Heart left ventricle (tissue), 13 donors: ENCODE data around the gene SNHG17.

Source experiments
- POLR2A ChIP-seq, 2 donors: fragments of 450-650 bp; IDR thresholded peaks; one replicate each; pipeline ENCODE4 v1.6.1; 2017; ENCODE audit warnings: antibody characterized with exemption in 2 of 2, mild to moderate bottlenecking in 2 of 2, moderate library complexity in 2 of 2
- TF ChIP-seq, protein P1 (sequence below), 12 donors: fragments of 200-600 bp; sonication (generic) in 4 of 12; IDR thresholded peaks; one replicate each; pipeline versions ENCODE4 v1.5.0 to v1.8.0; 2018 to 2022; ENCODE audit warnings: antibody characterized with exemption in 12 of 12, mild to moderate bottlenecking in 5 of 12
- donor health status: ischemic (EF 13 %, LVEDD 7.1; RV severe dilation, severe dysfunction).
- donor health status: DM: no; HTN: yes; CAD: no.
- donor health status: DM: no; HTN: no; CAD: no.
- donor health status: ischemic (EF 25% LVEDD 6.9; RV normal size, moderate dysfunction).
- donor health status: ischemic (EF 25% LVEDD 5.7; RV mildly dilated, moderate dysfunction).
- donor health status: ischemic (EF 35%, LVEDD 5.7; RV mildly dilated, moderate dysfunction).
- donor health status: nonischemic (EF 11% LVEDD 7.7; RV severe dilation, severe dysfunction).
- donor health status: DM: yes; HTN: yes; CAD: no.
- donor health status: PGD.
- donor health status: ischemic (EF 29% LVEDD 5.4; RV normal size, mild dysfunction).
- donor health status: nonischemic (EF 23%, LVEDD 6.1; RV moderate dilation, normal function).

DNA sequence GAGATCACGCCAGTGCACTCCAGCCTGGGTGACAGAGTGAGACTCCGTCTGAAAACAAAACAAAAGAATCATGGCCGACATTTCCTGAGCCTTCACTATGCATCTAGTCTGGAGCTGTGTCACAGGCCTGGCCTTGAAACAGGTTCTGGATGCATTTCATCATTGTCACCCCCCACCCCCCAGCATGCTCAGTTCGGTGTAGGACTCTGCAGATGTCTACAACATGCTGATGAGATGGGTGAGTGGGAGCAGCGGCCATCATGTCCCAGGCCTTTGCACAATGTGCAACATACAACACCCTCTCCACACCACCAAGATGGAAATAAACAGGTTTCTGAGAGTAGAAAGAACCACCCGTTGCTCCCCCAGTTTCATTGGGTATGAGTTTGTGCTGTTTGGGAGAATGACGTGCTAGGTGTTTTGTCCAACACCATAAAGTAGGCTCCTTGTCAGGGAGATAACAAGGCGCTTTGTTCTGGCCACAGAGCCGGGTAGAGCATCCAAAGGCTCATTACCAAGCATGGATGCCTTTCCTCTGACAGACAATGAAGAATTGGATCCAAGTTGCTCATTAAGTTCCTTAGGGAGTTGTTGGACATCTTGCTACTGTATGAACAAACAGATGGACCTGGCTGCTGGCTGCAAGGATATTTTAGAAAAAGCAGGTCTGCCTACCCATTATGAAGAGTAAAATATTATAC is 22.1 kb downstream of the SNHG17 start:
- TF ChIP-seq, protein P1, sequence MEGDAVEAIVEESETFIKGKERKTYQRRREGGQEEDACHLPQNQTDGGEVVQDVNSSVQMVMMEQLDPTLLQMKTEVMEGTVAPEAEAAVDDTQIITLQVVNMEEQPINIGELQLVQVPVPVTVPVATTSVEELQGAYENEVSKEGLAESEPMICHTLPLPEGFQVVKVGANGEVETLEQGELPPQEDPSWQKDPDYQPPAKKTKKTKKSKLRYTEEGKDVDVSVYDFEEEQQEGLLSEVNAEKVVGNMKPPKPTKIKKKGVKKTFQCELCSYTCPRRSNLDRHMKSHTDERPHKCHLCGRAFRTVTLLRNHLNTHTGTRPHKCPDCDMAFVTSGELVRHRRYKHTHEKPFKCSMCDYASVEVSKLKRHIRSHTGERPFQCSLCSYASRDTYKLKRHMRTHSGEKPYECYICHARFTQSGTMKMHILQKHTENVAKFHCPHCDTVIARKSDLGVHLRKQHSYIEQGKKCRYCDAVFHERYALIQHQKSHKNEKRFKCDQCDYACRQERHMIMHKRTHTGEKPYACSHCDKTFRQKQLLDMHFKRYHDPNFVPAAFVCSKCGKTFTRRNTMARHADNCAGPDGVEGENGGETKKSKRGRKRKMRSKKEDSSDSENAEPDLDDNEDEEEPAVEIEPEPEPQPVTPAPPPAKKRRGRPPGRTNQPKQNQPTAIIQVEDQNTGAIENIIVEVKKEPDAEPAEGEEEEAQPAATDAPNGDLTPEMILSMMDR (IDR thresholded peaks at IDR 0.05): no peak
- no peak for TF ChIP-seq POLR2A (IDR thresholded peaks at IDR 0.05)
